Stimulated activated CD8-positive, alpha-beta memory T cell treated with anti-CD3 and anti-CD28 coated beads, Interleukin-7, amount 100 ng/mL, for 4 hours (primary cell): Measurements from ENCODE around the gene HIGD2A.

Experiments used
- DNase-seq, 2 donors: peaks; one replicate each; pipeline ENCODE4 v3.0.0-alpha.2; 2020; ENCODE audit warnings: low read depth in 2 of 2

HIGD2A gene

GRCh38 chr5:176369934-176370711 is 18.4 kb upstream of the HIGD2A start:
- no peak for DNase-seq

- DNase-seq: no peak
These were observed 16.7 kb upstream of the HIGD2A start for GRCh38 chr5:176371621-176372539.

- no peak for DNase-seq
These were observed 15.3 kb upstream of the HIGD2A start for GRCh38 chr5:176373100-176373818.

GRCh38 chr5:176379881-176380280 is 8.7 kb upstream of the HIGD2A start:
- DNase-seq: no peak

GRCh38 chr5:176381423-176381822 is 7.1 kb upstream of the HIGD2A start:
- DNase-seq: no peak

- DNase-seq: no peak
These were observed 6.6 kb upstream of the HIGD2A start for GRCh38 chr5:176381979-176382378.

- DNase-seq: no peak
These were observed 5.8 kb upstream of the HIGD2A start for GRCh38 chr5:176382721-176383120.

GRCh38 chr5:176383248-176383905 is 5.2 kb upstream of the HIGD2A start:
- DNase-seq: no peak

- no peak for DNase-seq
These were observed 4.6 kb upstream of the HIGD2A start for GRCh38 chr5:176383961-176384360.

GRCh38 chr5:176384366-176384930 is 4.1 kb upstream of the HIGD2A start:
- no peak for DNase-seq

- DNase-seq: no peak
These were observed 3.6 kb upstream of the HIGD2A start for GRCh38 chr5:176384991-176385390.

GRCh38 chr5:176386491-176386890 is 2.1 kb upstream of the HIGD2A start:
- no peak for DNase-seq

GRCh38 chr5:176387384-176387925 is 1.1 kb upstream of the HIGD2A start:
- no peak for DNase-seq

GRCh38 chr5:176388003-176388443 is 528 bp upstream of the HIGD2A start:
- no peak for DNase-seq

- DNase-seq: no peak
These were observed 878 bp downstream of the HIGD2A start for GRCh38 chr5:176389135-176390123.

- DNase-seq: no peak
These were observed 2.9 kb downstream of the HIGD2A start for GRCh38 chr5:176391479-176391878.

GRCh38 chr5:176391999-176392398 is 3.4 kb downstream of the HIGD2A start:
- no peak for DNase-seq

- no peak for DNase-seq
These were observed 4.0 kb downstream of the HIGD2A start for GRCh38 chr5:176392526-176392925.

- DNase-seq: no peak
These were observed 5.5 kb downstream of the HIGD2A start for GRCh38 chr5:176394096-176394495.
